Kidney tubule cell (primary cell): ENCODE data around the gene ZBP1.
A peak's percentile ranks its signal among the peaks of the same experiment; 100 is the strongest.

ENCODE experiments used
- DNase-seq: peaks from one replicate; pipeline ENCODE4 v3.0.0-alpha.2; 2018; ENCODE audit warnings: low spot score

ZBP1 gene

DNA sequence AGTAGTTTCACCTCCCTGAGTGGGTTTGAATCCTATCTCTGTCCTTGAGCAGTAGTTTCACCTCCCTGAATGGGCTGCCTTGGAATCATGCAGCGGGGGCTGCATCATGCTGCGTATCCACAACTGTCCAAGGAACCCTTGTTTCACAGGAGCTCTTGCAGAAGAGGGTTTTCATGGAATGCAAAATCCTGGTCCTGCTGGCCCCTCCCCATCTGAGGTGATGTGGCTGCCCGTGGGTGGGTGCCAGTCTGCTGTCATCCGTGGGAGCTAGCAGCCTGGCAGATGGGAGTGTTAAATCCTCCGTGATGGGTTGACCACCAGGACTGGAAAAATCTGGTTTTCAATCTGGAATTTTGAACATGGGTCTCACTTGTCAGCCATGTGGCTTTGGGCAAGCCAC lies 21.7 kb downstream of the ZBP1 start:
- no peak for DNase-seq

DNA sequence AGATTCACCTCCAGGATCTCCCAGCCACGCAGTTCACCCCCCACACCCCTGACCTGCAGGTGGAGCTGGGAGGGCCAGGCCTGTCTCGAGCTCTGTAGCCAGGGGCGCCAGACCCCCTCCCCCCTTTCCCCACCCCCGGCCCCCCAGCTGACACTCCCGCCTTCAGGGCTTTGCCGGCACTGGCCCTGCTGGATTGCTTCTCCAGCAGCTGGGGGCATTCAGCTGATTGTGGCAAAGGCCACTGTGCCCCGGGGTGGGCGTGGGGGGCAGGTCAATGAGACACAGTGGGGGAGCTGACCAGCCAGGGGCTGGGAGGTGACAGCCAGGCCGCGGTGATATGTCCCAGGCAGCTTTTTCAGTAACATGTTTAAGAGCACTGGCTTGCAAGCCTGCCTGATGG lies 22.2 kb downstream of the ZBP1 start:
- no peak for DNase-seq

DNA sequence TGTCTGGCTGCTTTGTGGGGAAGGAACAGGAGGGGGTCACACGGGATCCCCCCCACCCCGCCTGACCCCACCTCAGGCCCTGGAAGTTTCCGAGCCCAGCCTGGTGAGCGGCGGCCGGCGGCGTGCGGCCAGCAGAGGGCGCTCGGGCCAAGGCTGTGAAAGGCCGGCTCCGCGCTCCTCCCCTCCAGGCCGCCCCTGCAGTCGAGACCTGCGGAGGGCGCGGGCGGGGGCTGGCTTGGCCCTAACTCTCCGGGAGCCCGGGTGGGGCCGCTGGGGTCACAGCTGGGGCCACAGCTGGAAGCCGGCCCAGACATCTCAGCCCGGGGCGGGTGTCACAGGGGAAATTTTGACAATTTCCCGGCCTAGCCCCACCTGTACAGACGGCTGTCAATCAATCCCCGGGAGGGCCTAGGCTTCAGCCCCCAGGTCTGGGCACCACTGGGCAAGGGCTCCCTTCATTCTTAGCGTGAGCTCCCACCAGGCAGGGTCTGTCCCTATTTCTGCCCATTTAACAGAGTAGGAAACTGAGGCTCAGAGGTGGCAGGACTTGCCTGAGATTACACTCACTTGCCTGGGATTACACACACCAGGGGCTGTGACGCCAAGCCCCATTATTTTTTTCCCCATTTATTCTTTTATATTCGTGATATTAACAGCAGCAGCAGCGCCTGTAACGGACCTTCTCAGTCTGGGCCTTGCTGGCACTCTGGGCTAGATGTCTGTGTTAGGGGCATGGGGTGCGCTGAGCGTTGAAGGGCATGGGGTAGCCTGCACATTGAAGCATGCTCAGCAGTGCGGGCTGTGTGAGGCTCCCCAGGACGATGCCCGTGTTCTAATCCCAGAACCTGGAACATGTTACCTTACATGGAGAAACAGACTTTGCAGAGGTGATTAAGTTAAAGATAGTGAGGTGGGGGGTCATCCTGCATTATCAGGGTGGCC lies 23.0 kb downstream of the ZBP1 start:
- DNase-seq: peak; percentile 47

DNA sequence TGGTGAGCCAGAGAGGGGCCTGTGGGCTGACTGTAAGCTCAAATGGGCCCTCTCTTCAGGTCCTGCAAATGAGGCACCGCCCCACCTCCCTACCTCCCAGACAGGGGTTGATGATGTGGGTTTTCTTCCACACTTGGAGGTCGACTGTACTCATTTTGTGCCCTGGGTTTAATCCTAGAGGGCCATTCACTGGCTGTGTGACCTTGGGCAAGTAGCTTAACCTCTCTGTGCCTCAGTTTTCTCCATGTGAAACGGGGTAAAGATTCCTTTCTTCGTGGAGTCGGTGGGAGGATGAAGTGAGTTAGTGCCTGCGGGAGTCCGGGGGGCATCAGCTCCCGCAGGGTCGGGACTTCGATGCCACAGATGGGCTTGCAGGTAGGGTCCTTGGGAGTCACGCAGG lies 23.9 kb downstream of the ZBP1 start:
- no peak for DNase-seq

DNA sequence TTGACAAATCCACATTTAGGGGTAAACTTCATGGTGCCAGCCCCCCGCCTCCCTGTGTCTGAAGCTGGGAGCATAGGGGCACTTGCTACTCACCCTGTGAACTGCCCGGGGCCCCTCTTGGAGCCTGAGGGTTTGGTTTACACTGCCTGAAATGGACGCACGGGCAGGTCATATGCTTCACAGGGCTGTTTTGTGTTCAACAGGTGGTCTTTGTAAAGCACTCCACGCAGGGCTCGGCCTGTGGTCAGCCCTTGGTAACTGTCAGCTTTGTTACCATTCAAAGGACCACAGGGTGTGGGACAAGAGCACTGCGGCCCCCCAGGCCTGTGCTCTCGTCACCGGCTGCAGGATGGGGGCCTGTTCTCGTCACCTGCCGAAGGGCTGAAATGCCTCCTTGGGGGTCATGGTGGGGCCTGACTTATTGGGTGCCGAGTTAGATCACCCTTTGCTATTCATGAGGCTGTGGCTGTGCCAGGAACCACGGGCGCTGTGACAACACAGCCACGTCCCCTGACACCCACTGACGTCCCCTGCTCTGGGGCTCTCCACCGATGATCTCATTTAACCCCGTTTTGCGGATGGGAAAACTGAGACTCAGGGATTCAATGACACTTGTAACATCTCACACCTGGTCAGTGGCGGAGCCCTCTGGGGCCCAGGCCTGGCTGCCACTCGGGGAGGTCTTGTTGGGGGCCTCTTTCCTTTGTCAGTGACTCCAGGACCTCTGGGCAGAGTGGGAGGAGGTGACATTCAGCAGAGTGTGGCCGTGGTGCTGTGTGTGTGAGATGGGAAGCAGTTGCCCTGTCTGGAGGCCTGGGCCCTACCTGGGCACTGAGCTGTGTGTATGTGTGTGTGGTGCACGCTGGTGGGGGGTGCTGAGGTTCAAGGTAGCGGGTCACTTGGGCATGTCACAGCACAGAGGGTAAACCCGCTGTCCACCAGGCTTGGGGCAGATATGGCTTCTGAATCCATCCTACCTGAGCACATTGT lies 24.9 kb downstream of the ZBP1 start:
- no peak for DNase-seq

DNA sequence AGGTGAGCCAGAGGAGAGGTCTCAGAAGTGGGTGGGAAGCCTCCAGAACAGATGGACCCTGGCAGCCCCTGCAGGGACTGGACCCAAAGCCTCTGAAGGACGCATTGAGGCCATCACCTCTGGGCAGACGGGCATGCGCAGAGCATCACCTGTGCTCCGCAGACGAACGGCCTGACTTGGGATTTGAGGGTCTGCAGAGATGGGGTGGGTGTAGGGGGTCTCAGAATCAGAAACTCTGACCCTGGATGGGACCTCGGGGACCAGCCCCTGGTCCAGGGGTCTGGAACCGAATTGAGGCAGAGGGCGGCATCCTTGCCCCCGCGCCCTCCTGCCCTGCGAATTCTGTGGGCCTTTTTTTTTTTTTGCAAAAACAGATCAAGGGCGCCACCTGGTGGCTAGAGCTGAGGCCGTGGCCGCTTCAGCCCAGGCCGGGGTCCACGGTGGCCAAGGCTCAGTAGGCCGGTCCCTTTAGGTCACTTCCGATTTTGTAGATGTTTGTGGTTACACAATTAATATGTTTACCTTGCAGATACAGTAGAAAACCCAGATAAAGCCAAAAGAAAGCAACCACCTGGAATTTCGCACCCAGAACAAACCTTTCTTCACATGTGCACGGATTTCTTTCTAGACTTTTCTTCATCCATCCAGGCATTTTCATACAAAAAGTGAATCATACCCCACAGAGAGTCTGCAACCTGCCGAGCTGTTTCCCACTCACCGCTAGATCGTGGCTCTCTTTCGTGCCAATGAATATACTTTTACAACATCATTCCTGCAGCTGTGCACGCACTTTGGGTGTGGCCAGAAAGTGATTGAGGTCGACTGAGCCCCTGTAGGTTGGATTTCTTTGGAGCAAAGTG lies 25.9 kb downstream of the ZBP1 start:
- DNase-seq: peak; percentile 30

DNA sequence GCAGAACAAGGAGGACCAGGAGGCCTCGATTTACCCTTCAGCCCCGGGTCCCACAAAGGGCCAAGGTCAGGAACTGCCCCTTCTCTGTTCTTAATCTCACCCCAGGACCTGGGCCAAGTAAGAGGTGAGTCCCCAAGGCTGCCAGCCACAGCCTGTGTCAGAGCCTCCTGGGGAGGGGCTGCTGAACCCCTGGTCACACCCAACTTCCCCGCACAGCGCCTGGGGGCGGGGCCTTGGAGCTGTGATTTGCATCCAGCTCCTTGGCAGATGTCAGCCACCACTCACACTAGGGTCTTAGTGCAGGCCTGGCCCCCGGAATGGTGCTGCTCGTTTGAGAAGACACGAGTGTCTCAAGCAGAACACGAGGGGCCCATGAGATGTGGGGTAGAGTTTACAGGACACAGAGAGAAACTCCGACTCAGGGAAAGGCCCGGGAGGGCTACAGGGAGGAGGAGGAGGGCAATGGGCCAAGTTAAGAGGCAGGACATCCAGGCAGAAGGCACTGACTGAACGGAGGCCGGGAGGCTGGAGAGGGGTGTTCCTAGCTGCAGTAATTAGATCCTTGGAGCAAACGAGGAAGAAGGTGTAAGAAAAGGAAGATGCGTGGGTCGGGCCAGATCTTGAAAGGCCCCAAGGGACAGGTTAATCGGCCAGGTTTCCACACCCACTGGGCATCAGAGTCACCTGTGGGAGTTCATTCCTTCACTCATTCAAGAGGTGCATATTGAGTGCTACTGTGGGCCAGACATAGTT lies 26.9 kb downstream of the ZBP1 start:
- no peak for DNase-seq

DNA sequence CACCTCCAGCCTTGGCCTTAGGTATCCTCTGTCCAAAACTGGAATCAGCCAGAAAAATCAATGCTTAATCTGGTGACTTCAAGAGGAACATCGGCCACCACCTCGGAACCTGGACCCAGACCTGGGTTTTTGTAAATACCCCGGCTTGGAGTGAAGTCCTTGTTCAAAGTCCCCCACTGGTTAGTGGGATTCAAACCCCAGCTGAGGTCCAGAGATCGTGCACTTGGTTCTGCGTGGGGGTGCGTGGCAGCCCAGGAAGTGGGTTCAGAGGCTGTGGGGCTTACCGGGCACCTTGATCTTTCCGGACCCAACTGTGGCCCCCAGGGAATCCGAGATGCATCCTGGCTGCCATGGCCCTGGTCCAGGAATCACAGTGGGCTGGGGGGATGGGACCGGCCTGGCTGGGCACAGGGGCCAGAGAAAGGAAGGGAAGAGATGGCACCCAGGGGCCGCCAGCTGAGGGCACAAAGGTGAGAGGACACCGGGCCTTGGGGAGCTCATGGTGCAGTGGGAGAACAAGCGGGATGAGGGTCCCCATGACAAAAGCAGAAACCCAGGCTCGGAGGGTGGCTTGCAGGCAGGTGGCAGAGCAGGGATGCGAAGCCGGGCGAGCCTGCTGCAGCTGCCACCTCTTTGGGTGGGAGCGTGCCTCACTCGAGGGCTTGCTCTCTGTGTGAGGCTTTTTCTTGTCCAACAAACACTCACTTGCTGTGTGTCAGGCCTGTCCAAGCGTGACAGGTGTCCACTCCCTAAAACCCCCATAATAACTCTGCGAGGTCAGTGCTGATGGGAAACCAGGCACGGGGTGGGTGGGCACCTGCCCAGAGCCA lies 27.7 kb downstream of the ZBP1 start:
- DNase-seq: no peak

DNA sequence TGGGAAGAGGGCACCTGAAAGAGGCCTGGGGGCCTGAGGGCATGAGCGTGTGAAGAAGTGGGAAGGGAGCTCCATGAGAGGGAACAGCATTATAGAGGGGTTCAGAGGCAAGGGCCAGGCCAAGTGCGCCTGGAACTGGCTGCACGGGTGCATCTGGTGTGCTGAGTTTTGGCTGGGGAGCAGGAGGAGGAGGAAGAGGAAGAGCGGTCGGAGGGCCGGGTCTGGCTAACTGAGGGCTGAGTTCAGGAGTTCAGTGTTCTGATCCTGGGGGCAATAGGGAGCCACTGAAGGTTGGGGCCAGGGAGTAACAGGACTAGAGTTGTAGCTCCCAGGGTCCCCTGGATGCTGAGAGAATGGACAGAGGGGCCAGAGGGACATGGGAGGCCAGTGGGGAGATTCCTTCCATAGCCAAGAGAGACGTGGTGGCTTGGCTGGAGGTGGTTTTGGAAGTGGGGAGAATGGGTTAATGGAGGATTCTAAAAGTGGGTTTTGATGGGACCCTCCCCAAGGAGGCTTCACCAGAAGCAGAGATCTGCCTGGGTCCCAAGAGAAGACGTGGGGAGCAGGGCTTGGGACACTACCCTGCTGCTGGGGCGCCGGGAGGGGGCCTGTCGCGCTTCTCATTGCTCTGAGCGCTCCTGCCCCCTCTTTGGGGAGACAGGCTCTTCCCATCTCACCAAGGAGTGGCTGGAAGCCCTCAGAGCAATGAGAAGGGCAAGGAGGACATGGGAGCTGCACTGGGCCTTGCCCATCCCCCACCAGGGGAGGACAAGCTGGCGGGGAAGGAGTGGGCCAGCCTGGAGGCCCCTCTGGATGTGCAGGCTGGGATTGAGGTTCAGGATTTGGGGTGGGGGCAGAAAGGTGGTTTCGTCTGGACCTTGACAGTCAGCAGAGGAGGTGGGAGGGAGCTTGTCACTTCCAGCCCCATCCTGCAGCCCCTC lies 28.7 kb downstream of the ZBP1 start:
- no peak for DNase-seq

DNA sequence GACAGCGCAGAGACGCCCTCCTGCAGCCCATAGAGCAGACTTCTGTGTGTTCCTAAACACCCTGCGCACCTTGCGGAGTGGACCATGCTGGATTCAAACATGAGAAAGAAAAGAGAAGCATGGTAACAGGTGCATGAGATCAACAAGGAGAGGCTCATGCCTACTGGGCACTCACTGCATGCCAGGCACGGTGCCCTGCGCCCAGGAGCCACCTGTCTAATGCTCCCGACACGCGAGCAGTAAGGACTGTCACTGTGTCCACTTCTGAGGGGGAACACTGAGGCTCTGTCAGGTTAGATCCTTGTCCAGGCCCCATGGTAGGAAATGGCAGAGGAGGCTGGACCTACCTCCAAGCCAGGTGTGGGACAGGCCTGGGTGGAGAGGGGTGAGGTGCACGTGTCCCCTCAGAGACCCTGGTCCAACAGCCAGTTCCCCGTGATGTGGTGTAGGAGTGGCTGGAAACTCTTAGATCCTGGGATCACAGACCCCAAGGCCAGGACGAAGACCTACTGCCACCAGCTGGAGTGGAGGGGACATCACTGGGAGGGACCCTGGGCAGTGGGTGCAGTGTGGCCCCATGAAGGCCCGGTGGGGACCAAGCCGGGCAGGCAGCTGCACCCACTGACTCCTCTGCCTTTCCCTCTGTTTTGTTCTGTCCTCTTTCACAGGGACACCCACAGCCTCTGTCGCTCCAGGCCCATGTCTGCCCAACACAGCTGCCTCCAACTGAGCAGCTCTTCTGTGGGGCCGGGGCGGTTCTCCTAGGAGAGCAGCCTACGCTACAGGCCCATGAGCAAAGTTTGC lies 29.5 kb downstream of the ZBP1 start:
- no peak for DNase-seq

DNA sequence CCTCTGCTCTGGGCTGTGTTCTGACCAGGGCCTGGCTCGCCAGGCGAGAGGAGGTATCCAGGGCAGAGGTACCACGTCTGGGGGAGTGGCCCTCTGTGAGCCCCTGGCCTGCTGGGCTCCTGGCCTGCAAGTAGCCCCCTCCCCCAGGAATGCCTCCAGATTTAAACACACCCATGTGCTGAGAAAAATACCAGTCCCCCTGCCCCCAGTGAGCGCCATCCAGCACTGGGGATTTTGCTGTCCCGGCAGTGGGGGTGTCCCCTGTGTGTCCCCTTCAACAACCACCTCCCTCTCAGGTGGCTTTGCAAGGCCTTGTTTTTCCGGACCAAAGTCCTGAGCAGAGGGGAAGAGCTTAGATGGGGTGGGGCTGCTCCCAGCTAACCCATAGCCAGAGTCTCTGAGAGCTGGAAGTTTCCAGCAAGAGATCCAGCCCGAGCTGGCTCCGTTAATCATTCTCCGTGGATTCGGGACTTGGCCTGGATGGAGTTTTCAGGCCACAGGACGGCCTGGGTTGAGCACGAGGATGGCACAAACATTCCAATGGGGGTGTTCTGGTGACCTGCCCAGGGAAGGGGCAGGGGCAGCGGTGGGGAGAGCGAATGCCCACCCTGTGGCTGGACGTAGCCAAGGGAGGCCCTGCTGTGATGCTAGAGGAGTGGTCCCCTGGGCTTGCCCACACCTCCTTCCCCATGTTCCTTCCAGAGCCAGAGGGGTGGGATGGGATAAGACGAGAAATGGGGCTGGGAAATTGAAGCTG lies 30.3 kb downstream of the ZBP1 start:
- DNase-seq: no peak

DNA sequence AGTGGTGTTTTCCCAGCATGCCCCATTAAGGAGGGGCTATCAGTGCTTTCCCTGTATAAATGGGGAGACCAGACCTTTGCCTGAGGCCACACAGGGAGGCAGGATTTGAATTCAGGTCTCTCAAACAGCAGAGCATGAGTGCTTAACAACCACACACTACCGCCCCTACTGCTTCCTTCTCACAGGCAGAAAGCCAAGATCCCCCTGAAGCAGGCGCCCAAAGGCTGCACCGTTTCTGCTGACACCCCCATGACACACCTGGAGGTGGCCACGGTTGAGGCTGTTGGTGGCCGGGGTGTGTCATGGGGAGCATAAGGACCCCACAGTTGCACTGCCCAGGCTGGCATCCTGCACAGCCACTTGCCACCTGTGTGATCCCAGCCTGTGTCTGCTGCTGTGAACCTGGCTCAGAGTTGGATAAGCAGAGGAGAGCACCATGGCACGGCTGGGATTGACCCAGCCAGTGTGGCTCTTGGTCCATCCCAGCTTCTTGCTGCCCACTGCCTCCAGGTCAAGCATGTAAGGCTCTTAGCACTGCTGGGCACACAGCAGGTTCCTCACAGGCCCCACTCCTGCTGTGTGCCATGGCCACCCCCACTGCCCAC lies 31.0 kb downstream of the ZBP1 start:
- no peak for DNase-seq

DNA sequence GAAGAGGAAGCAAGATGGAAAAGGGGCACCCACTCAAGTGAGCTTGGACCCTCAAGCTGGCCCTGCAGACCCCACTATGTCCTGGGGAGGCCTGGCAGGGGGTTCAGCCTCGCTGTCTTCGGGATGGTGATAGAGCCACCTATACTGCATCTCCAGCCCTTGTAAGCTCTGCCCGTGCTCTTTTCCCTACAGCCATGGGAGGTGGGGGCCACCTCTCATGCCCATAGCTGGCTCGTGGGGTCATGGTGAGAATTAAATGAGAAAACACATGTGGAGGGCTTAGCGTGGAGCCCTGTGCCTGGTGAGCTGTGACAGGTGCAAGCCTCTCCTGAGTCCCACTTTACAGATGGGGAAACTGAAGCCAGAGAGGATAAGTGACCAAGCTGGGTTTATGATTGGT lies 31.6 kb downstream of the ZBP1 start:
- DNase-seq: no peak

DNA sequence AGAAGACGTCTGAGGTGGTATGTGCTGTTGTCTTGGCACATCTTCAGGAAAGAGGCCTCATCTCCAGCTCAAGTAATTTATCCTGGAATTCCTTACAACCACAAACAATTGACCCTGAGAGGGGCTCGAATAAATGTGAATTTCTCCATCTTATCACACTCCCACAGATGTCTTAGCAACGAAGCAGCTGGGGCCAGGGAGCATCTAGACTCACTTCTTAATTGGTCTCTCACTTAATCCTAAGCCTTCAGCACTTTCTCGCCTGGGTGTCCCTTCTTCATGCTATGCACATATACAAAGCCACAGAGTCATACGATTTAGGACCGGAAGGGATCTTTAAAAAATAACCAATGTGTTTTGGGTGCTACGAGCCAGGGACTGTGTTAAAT lies 32.2 kb downstream of the ZBP1 start:
- no peak for DNase-seq

DNA sequence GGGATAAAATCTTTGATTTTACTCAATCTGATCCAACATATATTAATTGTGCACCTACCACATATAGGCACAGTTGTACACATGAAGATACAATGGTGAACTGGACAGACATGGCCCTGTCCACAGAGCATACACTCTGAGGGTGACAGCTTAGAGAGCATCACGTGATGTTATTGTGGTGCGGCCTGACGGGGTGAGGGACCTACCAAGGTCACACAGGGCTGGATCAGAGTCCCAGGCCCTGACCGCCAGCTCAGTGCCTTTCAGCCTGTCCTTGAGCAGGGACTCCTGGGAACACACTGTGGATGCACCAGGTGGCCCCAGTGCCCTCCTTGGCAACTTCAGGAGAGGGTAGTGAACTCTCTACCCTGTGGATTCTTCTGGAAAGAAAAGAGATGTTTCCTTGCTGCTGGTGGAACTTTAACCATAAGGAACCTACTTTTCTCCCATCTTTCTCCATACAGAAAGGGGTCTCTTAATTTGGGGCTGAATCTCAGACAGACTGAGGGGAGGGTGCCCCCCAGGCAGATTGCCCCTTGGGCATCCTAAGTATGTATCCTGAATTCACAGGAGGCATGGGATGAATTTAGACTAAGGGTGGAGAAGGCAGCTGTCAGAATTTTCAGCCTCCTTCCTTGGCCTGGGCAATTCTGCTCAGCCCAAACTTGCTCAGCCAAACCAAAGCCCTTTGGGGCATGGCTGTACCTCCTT lies 32.8 kb downstream of the ZBP1 start:
- DNase-seq: no peak

DNA sequence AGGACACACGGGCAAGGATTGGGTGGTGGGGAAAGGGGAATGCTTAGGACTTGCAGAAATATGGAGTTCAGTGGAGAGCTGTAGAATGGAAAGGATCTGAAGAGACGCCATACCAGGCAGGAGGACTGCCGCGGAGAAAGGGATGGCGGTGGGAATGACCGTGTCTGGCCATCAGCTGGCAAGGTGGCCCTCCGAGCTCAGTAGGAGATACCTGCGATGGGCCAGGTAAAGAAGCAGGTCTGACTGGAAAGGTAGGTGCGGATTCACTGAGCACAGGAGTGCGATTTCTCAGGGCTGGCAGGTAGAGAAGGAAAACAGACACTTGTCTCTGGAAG lies 33.3 kb downstream of the ZBP1 start:
- no peak for DNase-seq

DNA sequence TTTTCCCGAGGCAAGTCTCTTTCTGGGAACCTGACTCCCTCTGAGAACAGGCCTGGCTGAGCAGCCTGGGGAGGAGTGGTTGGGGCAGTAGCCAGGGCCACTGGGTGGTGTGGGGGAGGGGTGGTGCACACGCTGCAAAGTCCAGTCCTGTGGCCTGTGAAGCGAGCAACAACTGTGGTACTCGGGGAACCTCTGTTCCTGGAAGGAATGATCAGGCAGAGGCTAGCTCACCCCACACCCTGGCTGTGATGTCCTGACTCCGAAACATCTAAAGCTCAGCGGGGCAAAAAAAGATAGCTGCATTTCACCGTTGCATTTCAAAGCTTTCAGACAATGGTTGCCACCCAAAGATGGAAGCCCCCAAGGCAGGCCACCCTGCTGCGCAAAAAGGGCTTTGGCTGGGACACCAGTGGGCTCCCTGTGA lies 33.8 kb downstream of the ZBP1 start:
- DNase-seq: no peak
